Sigmoid colon (tissue), 7 donors: ENCODE measurements around the gene PCGF3. TPM values are rescaled to one million over a fixed set of nuclear protein-coding genes. Genes with fewer than 3 reads are reported as not detected.
A peak's percentile ranks its signal among the peaks of the same experiment; 100 is the strongest.

Experiments
- DNase-seq: peaks from one replicate; pipeline ENCODE4 v3.0.0-alpha.2; 2019
- H3K27ac ChIP-seq, 4 donors: fragments of 200-600 bp; sonication (generic); one replicate each; pipeline ENCODE4 v1.5.1; 2016 to 2019; ENCODE audit warnings: mild to moderate bottlenecking in 1 of 4
- H3K27me3 ChIP-seq, 3 donors: fragments of 200-600 bp; sonication (generic); one replicate each; pipeline ENCODE4 v1.5.1; 2019; ENCODE audit warnings: mild to moderate bottlenecking in 1 of 3
- H3K36me3 ChIP-seq, 4 donors: fragments of 200-600 bp; sonication (generic); one replicate each; pipeline ENCODE4 v1.5.1; 2016 to 2019
- H3K4me1 ChIP-seq, 4 donors: fragments of 200-600 bp; sonication (generic); one replicate each; pipeline ENCODE4 v1.5.1; 2017 to 2019
- H3K4me3 ChIP-seq, 4 donors: fragments of 200-600 bp; sonication (generic); one replicate each; pipeline ENCODE4 v1.5.1; 2017 to 2019; ENCODE audit warnings: mild to moderate bottlenecking in 2 of 4, moderate library complexity in 1 of 4
- H3K9me3 ChIP-seq, 4 donors: fragments of 200-600 bp in 3 of 4; sonication (generic) in 3 of 4; one replicate each; pipeline versions ENCODE4 v1.5.1 to v1.6.1; 2013 to 2019
- CTCF ChIP-seq, 4 experiments: fragments of 450-650 bp in 3 of 4; fragments of 200-600 bp in 1 of 4; IDR thresholded peaks; one replicate each; pipeline ENCODE4 v1.5.1; 2016 to 2019; ENCODE audit warnings: antibody characterized with exemption in 4 of 4, mild to moderate bottlenecking in 3 of 4, moderate library complexity in 2 of 4
- EP300 ChIP-seq, 4 donors: sonication (generic); formaldehyde crosslinking; IDR thresholded peaks; one replicate each; pipeline ENCODE4 v1.6.1; 2017; ENCODE audit warnings: antibody characterized with exemption in 4 of 4
- POLR2A ChIP-seq, 2 donors: fragments of 450-650 bp; IDR thresholded peaks; one replicate each; pipeline ENCODE4 v1.6.1; 2016; ENCODE audit warnings: antibody characterized with exemption in 2 of 2, mild to moderate bottlenecking in 2 of 2, moderate library complexity in 2 of 2
- POLR2AphosphoS5 ChIP-seq, 4 donors: sonication (generic); formaldehyde crosslinking; IDR thresholded peaks; one replicate each; pipeline ENCODE4 v1.6.1; 2017; ENCODE audit warnings: antibody characterized with exemption in 4 of 4
- WGBS, 2 donors: extraction: QIAGEN DNeasy Blood & Tissue Kit; methylation state at CpG; one replicate each; pipeline ENCODE4 v1.1.7; 2013; 5-methylcytosine and 5-hydroxymethylcytosine counted together
- intact Hi-C: fragments of 100-400 bp; cut with DNase I; formaldehyde crosslinking; loops from one replicate; pipeline ENCODE4 v1.15.1; 2023
- polyA plus RNA-seq, 3 donors: library from polyadenylated mRNA; stranded (reverse); fragments of 200-250 nt; gene quantifications; one replicate each; pipeline ENCODE4 v1.2.3, GENCODE V29; 2013
- total RNA-seq, 4 donors: library from RNA; depleted of rRNA; stranded (reverse); fragments of >200 nt; gene quantifications; one replicate each; pipeline ENCODE4 v1.1.0, GENCODE V29; 2016
- donor health status: healthy with polysubstance abuse.
- donor health status: Bipolar disorder and iron deficiency.
- donor health status: healthy.

PCGF3 gene
- total and polyA plus RNA-seq, 7 donors = 15.6 to 60.1 (median 29.8) TPM

GRCh38 chr4:792626-793092, 87.0 kb downstream of the PCGF3 start:
- Histone ChIP-seq H3K27ac (no peak overlapping the region), H3K9me3 (no peaks in the 10 kb centered on the region), H3K36me3 (no peaks in the 10 kb centered on the region), H3K4me3 (peak overlapping the region in 3 of 4 donors; percentile 11 to 24 (median 24)), H3K4me1 (peaks cover 0 to 26% (median 25%) of the 10 kb centered on the region in 4 donors), H3K27me3 (peaks cover 45 to 89% (median 62%) of the 10 kb centered on the region in 3 donors)
- TF ChIP-seq POLR2AphosphoS5 (IDR thresholded peaks at IDR 0.05) (no peak), POLR2A (IDR thresholded peaks at IDR 0.05) (no peak), CTCF (IDR thresholded peaks at IDR 0.05) (no peak), EP300 (IDR thresholded peaks at IDR 0.05) (no peak)
- intact Hi-C loops = no loop called here
- no peak for DNase-seq
- 19 to 36% methylated on average over 17 of the region's 17 CpGs for WGBS, 2 donors

- peaks cover 0 to 26% (median 25%) of the 10 kb centered on the region in 4 donors for H3K4me1 ChIP-seq
- peaks cover 45 to 82% (median 62%) of the 10 kb centered on the region in 3 donors for H3K27me3 ChIP-seq
- WGBS, 2 donors = 63 to 67% methylated on average over 19 of the region's 19 CpGs
- H3K36me3 ChIP-seq = no peaks in the 10 kb centered on the region
- no peak overlapping the region for H3K4me3 ChIP-seq
- no peak overlapping the region for H3K27ac ChIP-seq
- TF ChIP-seq POLR2A (IDR thresholded peaks at IDR 0.05) (no peak), POLR2AphosphoS5 (IDR thresholded peaks at IDR 0.05) (no peak), EP300 (IDR thresholded peaks at IDR 0.05) (no peak), CTCF (IDR thresholded peaks at IDR 0.05) (no peak)
- no peak for DNase-seq
- no peaks in the 10 kb centered on the region for H3K9me3 ChIP-seq
- intact Hi-C loops = no loop called here
Measured at GRCh38 chr4:793093-793861, 87.6 kb downstream of the PCGF3 start.

- Histone ChIP-seq H3K27me3 (peaks cover 45 to 78% (median 62%) of the 10 kb centered on the region in 3 donors), H3K4me3 (no peak overlapping the region), H3K9me3 (no peaks in the 10 kb centered on the region), H3K4me1 (peaks cover 0 to 26% (median 25%) of the 10 kb centered on the region in 4 donors), H3K36me3 (no peaks in the 10 kb centered on the region), H3K27ac (no peak overlapping the region)
- no peak for TF ChIP-seq POLR2AphosphoS5 (IDR thresholded peaks at IDR 0.05)
- no peak for TF ChIP-seq POLR2A (IDR thresholded peaks at IDR 0.05)
- TF ChIP-seq EP300 (IDR thresholded peaks at IDR 0.05) = no peak
- TF ChIP-seq CTCF (IDR thresholded peaks at IDR 0.05) = no peak
- 28 to 49% methylated on average over 19 of the region's 19 CpGs for WGBS, 2 donors
- DNase-seq = no peak
- intact Hi-C loops = no loop called here
Measured at GRCh38 chr4:793941-794621, 88.4 kb downstream of the PCGF3 start.

DNA sequence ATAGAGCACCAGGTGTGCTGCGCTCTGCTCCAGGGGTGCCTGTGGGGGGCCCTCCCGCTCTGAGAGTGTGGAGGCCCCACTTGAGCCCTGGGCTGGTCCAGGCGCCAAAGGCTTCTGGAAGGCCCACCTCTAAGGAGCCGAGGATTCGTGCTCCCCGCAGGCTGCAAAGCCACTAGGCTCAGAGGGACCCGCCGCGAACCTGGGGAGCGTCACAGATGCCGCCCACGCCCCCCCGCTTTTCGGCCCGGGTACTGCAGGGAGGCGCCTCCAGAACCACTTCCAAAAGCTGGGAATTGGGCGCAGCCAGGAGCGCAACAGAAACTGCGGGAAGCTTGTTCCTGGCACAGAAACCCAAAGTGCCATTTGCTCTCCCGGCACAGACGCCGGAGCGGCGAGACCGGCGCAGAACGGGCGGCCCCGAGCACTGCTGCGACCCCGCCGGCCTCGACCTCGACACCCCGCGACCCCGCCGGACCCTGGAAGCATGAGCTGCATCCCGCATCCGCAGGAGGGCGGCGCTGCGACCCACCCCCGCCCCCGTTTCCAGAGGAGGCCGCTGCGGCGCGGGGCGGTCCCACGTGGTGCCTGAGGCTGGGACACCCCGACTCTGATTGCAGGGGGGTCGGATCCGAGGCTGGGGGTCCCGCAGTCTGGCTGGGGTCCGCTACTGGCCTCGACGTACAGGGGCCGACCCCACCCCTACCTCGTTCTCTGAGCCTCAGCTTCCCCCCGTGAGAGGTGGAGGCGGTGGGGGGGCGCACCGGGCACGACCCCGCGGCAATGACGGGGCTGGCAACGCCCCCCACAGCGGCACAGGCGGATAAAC, 89.5 kb downstream of the PCGF3 start:
- peaks cover 0 to 26% (median 25%) of the 10 kb centered on the region in 4 donors for H3K4me1 ChIP-seq
- WGBS, 2 donors = 3 to 5% methylated on average over 71 of the region's 71 CpGs
- H3K27ac ChIP-seq = no peak overlapping the region
- H3K4me3 ChIP-seq = peak overlapping the region in 3 of 4 donors; percentile 0 to 44 (median 30)
- intact Hi-C loops = no loop called here
- TF ChIP-seq POLR2A (IDR thresholded peaks at IDR 0.05) (no peak), CTCF (IDR thresholded peaks at IDR 0.05) (no peak), POLR2AphosphoS5 (IDR thresholded peaks at IDR 0.05) (no peak), EP300 (IDR thresholded peaks at IDR 0.05) (no peak)
- DNase-seq = no peak
- peaks cover 45 to 69% (median 62%) of the 10 kb centered on the region in 3 donors for H3K27me3 ChIP-seq
- H3K9me3 ChIP-seq = no peaks in the 10 kb centered on the region
- H3K36me3 ChIP-seq = no peaks in the 10 kb centered on the region
